ENCODE data around the gene PRKCB. TPM values are rescaled to one million over a fixed set of nuclear protein-coding genes. Genes with fewer than 3 reads are reported as not detected.

PRKCB gene
- total and polyA plus RNA-seq, 2 of the 8 experiments (the other 6 are each of a cell fraction or from before 2014, with no cell fraction given), result 7.1 to 12.1 TPM

- Histone ChIP-seq H2BK5ac (ENCODE audit: low read depth, low read length) (no peak overlapping the region), H3K18ac (ENCODE audit: extremely low read depth, low read length) (no peak overlapping the region), H3K27me3 (replicated peaks in 1 of 4; ENCODE audit: control insufficient read depth in 3 of 4, extremely low read depth in 1 of 4, insufficient read depth in 3 of 4, low read length in 3 of 4) (no peaks in the 10 kb centered on the region), H2BK120ac (replicated peaks; ENCODE audit: low read depth, low read length) (no peak overlapping the region), H3K9ac (replicated peaks in 1 of 4; ENCODE audit: extremely low read depth in 1 of 4, low read depth in 3 of 4, low read length in 3 of 4) (no peak overlapping the region), H2BK12ac (ENCODE audit: low read depth, low read length) (no peak overlapping the region), H3K27ac (ENCODE audit: low read depth, low read length) (no peak overlapping the region), H3K56ac (replicated peaks; ENCODE audit: insufficient read length, low read depth, low read length) (no peak overlapping the region), H3K14ac (ENCODE audit: insufficient read length) (no peak overlapping the region), H3K79me2 (ENCODE audit: control insufficient read depth in 1 of 2, insufficient read depth in 2 of 2, low read length in 2 of 2) (no peaks in the 10 kb centered on the region), H3K9me3 (ENCODE audit: insufficient read depth in 2 of 2, low read depth in 1 of 2, low read length in 1 of 2) (no peaks in the 10 kb centered on the region), H2BK15ac (ENCODE audit: low read length) (no peak overlapping the region), H3K4me2 (ENCODE audit: insufficient read depth in 1 of 2, low read depth in 2 of 2, low read length in 2 of 2) (no peak overlapping the region), H3K23me2 (ENCODE audit: low read depth, low read length) (peaks cover 2% of the 10 kb centered on the region; the same call in 1 of the 2 replicates), H4K91ac (replicated peaks; ENCODE audit: insufficient read length, low read length) (no peak overlapping the region), H2BK20ac (ENCODE audit: low read length) (no peak overlapping the region), H2AK5ac (ENCODE audit: low read depth, low read length) (no peak overlapping the region), H2AFZ (ENCODE audit: low read length) (no peak overlapping the region), H3K4me1 (replicated peaks in 1 of 4; ENCODE audit: control insufficient read depth in 3 of 4, insufficient read depth in 4 of 4, low read length in 3 of 4) (peaks cover 0 to 10% (median 6%) of the 10 kb centered on the region in 4 experiments; a peak in 6 of 7 replicates), H3K4ac (replicated peaks; ENCODE audit: insufficient read length, low read depth, low read length) (no peak overlapping the region), H3K36me3 (ENCODE audit: control insufficient read depth in 2 of 4, insufficient read depth in 4 of 4, low read length in 3 of 4) (no peaks in the 10 kb centered on the region), H3K23ac (ENCODE audit: insufficient read length) (no peak overlapping the region), H3K4me3 (ENCODE audit: extremely low read depth in 1 of 4, insufficient read depth in 2 of 4, low read depth in 3 of 4, low read length in 4 of 4) (no peak overlapping the region), H3K79me1 (ENCODE audit: low read depth, low read length) (no peaks in the 10 kb centered on the region), H4K20me1 (replicated peaks in 1 of 2; ENCODE audit: control insufficient read depth in 1 of 2, insufficient read depth in 2 of 2, low read length in 2 of 2) (no peaks in the 10 kb centered on the region), H4K8ac (ENCODE audit: extremely low read depth, insufficient read depth, low read length) (no peak overlapping the region), H4K5ac (ENCODE audit: insufficient read length, low read depth, low read length) (no peak overlapping the region)
- FAIRE-seq (no peak), DNase-seq (ENCODE audit: low read depth in 1 of 2, low spot score in 2 of 2) (no peak)
- TF ChIP-seq GABPA (IDR thresholded peaks at IDR 0.05; ENCODE audit: borderline replicate concordance, insufficient read depth, low read length) (no peak), JUN (IDR thresholded peaks at IDR 0.05; ENCODE audit: low read depth, low read length) (no peak), SIX5 (IDR thresholded peaks at IDR 0.05; ENCODE audit: low read depth, low read length) (no peak), SRF (IDR thresholded peaks at IDR 0.05; ENCODE audit: low read depth, low read length) (no peak), SUZ12 (IDR thresholded peaks at IDR 0.05; ENCODE audit: low read length) (no peak), KDM5A (IDR thresholded peaks at IDR 0.05; ENCODE audit: low read length) (no peak), JUND (IDR thresholded peaks at IDR 0.05; ENCODE audit: low read length) (no peak)
- CTCF ChIA-PET (ENCODE audit: partially characterized antibody), result interaction anchor here (0.6 to 1.4 kb wide), 4 partner anchors 9 to 148 kb away, joined by 3 to 11 read pairs (median 4); no protein-coding TSS in a partner anchor
- POLR2A ChIA-PET (ENCODE audit: partially characterized antibody), result no interaction called here
- 93% methylated on average over 6 of the region's 6 CpGs; no CpG with 5 or more reads in 1 of the 2 experiments for WGBS, 2 experiments (ENCODE audit: extremely low coverage in 1 of 2, insufficient coverage in 1 of 2, insufficient read length in 1 of 2, insufficient replicate concordance in 2 of 2, low coverage in 1 of 2, low lambda C conversion rate in 2 of 2, missing lambda C conversion rate in 1 of 2)
Measured at GRCh38 chr16:23896832-23897821, 61.3 kb downstream of the PRKCB start.
